ENCODE data around the gene MCF2L2. TPM values are rescaled to one million over a fixed set of nuclear protein-coding genes. Genes with fewer than 3 reads are reported as not detected.

MCF2L2 gene
- total RNA-seq, 3 donors from 2014 or later (not counting 1 experiment from before 2014, with no cell fraction given), result 2.2 to 4.9 (median 2.7) TPM

DNA sequence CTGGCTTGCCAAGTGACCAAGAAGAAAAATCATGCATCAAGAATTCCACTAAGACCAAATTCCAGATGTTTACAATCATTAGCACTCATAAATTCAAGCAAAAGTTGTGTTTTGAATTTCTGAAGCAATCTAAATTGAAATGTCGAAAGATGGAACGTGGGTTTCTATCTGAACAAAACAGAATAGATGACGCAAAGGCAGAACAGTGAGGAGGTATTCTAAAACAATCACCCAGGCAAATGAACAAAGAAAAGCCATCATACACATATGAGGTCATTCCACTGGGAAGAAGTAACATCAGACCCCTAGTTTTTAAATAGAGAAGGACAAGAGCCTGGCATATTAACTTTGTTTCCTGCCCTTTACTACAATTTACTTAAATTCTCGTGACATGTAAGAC lies 58.0 kb downstream of the MCF2L2 start:
- Histone ChIP-seq H3K4me1 (ENCODE audit: control insufficient read depth, insufficient read depth, low read length) (no peaks in the 10 kb centered on the region), H3K9me3 (ENCODE audit: control insufficient read depth, insufficient read depth, low read length) (no peaks in the 10 kb centered on the region), H3K36me3 (ENCODE audit: control insufficient read depth, insufficient read depth, low read length) (no peaks in the 10 kb centered on the region), H3K27me3 (ENCODE audit: control insufficient read depth, insufficient read depth, low read length) (no peaks in the 10 kb centered on the region), H3K4me3 (ENCODE audit: low read length) (no peak overlapping the region), H3K27ac (ENCODE audit: low read length) (no peak overlapping the region)
- no peak overlapping the region for H3K27ac Mint-ChIP-seq
- no peak overlapping the region for H3K4me3 Mint-ChIP-seq
- peaks cover 0 to 4% of the 10 kb centered on the region in 2 donors for H3K27me3 Mint-ChIP-seq (ENCODE audit: low read depth in 2 of 2)
- no peaks in the 10 kb centered on the region for H3K9me3 Mint-ChIP-seq
- H3K36me3 Mint-ChIP-seq, result no peaks in the 10 kb centered on the region
- ATAC-seq (no peak), DNase-seq (no peak)
- intact Hi-C loops (cut with micrococcal nuclease), result no loop called here
- WGBS (ENCODE audit: insufficient coverage), result over 99% methylated on average over 4 of the region's 4 CpGs
- TF ChIP-seq, protein P1, sequence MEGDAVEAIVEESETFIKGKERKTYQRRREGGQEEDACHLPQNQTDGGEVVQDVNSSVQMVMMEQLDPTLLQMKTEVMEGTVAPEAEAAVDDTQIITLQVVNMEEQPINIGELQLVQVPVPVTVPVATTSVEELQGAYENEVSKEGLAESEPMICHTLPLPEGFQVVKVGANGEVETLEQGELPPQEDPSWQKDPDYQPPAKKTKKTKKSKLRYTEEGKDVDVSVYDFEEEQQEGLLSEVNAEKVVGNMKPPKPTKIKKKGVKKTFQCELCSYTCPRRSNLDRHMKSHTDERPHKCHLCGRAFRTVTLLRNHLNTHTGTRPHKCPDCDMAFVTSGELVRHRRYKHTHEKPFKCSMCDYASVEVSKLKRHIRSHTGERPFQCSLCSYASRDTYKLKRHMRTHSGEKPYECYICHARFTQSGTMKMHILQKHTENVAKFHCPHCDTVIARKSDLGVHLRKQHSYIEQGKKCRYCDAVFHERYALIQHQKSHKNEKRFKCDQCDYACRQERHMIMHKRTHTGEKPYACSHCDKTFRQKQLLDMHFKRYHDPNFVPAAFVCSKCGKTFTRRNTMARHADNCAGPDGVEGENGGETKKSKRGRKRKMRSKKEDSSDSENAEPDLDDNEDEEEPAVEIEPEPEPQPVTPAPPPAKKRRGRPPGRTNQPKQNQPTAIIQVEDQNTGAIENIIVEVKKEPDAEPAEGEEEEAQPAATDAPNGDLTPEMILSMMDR (IDR thresholded peaks at IDR 0.05), result no peak
- H3K4me1 Mint-ChIP-seq, result no peaks in the 10 kb centered on the region

DNA sequence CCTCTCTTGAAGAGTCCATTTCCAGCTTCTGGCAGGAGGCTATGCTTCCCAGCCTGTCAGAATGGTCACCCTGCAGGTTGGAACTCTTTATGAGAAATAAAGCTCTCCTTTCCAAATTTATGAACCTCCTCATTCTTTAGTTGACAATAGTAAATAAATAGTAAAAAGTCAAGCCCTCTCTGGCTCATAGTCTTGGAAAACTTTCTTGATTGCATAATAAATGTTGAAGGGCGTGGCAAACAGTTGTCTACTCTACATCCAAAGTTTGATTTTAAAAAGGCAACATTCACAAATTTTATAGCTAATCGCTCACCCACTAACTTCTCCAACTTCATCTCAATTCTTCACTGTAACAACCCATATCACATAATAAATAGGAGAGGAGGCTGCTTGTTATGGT lies 58.8 kb downstream of the MCF2L2 start:
- no peak for DNase-seq
- WGBS (ENCODE audit: insufficient coverage), result 86% methylated on average over 1 of the region's 2 CpGs
- TF ChIP-seq, protein P1 (IDR thresholded peaks at IDR 0.05), result no peak
- Mint-ChIP-seq H3K4me1 (no peaks in the 10 kb centered on the region), H3K36me3 (no peaks in the 10 kb centered on the region), H3K27me3 (ENCODE audit: low read depth in 2 of 2) (peaks cover 0 to 4% of the 10 kb centered on the region in 2 donors), H3K4me3 (no peak overlapping the region), H3K9me3 (no peaks in the 10 kb centered on the region), H3K27ac (no peak overlapping the region)
- no peaks in the 10 kb centered on the region for H3K36me3 ChIP-seq (ENCODE audit: control insufficient read depth, insufficient read depth, low read length)
- intact Hi-C loops (cut with micrococcal nuclease), result no loop called here
- no peak for ATAC-seq
- H3K4me3 ChIP-seq (ENCODE audit: low read length), result no peak overlapping the region
- no peaks in the 10 kb centered on the region for H3K9me3 ChIP-seq (ENCODE audit: control insufficient read depth, insufficient read depth, low read length)
- no peaks in the 10 kb centered on the region for H3K4me1 ChIP-seq (ENCODE audit: control insufficient read depth, insufficient read depth, low read length)
- H3K27ac ChIP-seq (ENCODE audit: low read length), result no peak overlapping the region
- no peaks in the 10 kb centered on the region for H3K27me3 ChIP-seq (ENCODE audit: control insufficient read depth, insufficient read depth, low read length)

DNA sequence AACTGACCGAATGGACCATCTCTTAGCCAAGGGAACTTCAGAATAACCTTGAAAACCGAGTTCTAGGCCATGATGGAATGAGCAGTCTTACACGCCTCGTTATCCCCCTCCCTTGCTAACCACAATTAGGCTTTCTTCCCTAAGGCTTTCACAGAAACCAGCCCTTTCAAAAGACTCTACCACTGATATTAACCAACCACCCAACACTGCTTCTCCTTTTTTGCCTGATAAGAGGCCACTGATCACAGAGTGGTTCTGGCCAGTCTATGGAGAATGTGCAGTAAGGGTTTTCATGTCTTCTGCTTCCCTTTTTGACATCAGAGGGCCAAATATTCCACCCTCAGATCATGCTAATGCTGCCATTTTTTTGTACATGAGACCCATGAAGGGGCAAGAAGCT lies 59.3 kb downstream of the MCF2L2 start:
- Histone ChIP-seq H3K27ac (ENCODE audit: low read length) (no peak overlapping the region), H3K9me3 (ENCODE audit: control insufficient read depth, insufficient read depth, low read length) (no peaks in the 10 kb centered on the region), H3K36me3 (ENCODE audit: control insufficient read depth, insufficient read depth, low read length) (no peaks in the 10 kb centered on the region), H3K4me1 (ENCODE audit: control insufficient read depth, insufficient read depth, low read length) (no peaks in the 10 kb centered on the region), H3K27me3 (ENCODE audit: control insufficient read depth, insufficient read depth, low read length) (no peaks in the 10 kb centered on the region), H3K4me3 (ENCODE audit: low read length) (no peak overlapping the region)
- H3K9me3 Mint-ChIP-seq, result no peaks in the 10 kb centered on the region
- WGBS (ENCODE audit: insufficient coverage), result 79% methylated on average over 4 of the region's 4 CpGs
- DNase-seq (no peak), ATAC-seq (peak in 1 of 3 donors; percentile 70)
- TF ChIP-seq, protein P1 (IDR thresholded peaks at IDR 0.05), result no peak
- no peaks in the 10 kb centered on the region for H3K4me1 Mint-ChIP-seq
- intact Hi-C loops (cut with micrococcal nuclease), result no loop called here
- no peak overlapping the region for H3K4me3 Mint-ChIP-seq
- no peak overlapping the region for H3K27ac Mint-ChIP-seq
- no peaks in the 10 kb centered on the region for H3K36me3 Mint-ChIP-seq
- H3K27me3 Mint-ChIP-seq (ENCODE audit: low read depth in 2 of 2), result peaks cover 0 to 4% of the 10 kb centered on the region in 2 donors

DNA sequence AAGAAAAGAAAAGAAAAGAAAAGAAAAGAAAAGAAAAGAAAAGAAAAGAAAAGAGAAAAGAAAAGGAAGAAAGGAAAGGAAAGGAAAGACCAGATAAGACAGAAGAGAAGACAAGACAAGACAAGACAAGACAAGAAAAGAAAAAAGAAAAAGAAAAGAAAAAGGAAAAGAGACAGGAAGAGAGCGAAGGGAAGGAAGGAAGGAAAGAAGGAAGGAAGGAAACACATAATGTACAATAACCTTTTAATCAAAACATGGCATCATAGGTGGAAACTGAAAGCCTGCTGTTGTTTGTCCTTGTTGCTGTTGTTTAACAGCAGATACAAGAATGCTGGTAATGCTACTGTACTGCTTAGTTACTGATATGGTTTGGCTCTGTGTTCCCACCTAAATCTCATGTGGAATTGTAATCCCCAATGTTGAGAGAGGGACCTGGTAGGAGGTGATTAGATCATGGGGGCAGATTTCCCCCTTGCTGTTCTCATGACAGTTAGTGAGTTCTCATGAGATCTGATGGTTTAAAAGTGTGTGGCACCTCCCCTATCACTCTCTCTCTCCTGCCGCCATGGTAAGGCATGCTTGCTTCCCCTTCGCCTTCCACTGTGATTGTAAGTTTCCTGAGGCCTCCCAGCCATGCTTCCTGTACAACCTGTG lies 67.3 kb downstream of the MCF2L2 start:
- H3K27me3 Mint-ChIP-seq (ENCODE audit: low read depth in 2 of 2), result peaks cover 0 to 11% of the 10 kb centered on the region in 2 donors
- Histone ChIP-seq H3K9me3 (ENCODE audit: control insufficient read depth, insufficient read depth, low read length) (no peaks in the 10 kb centered on the region), H3K27me3 (ENCODE audit: control insufficient read depth, insufficient read depth, low read length) (no peaks in the 10 kb centered on the region), H3K36me3 (ENCODE audit: control insufficient read depth, insufficient read depth, low read length) (no peaks in the 10 kb centered on the region), H3K4me1 (ENCODE audit: control insufficient read depth, insufficient read depth, low read length) (no peaks in the 10 kb centered on the region), H3K27ac (ENCODE audit: low read length) (no peak overlapping the region), H3K4me3 (ENCODE audit: low read length) (no peak overlapping the region)
- TF ChIP-seq, protein P1 (IDR thresholded peaks at IDR 0.05), result no peak
- no peak overlapping the region for H3K4me3 Mint-ChIP-seq
- intact Hi-C loops (cut with micrococcal nuclease), result no loop called here
- DNase-seq (no peak), ATAC-seq (no peak)
- 86% methylated on average over 2 of the region's 3 CpGs for WGBS (ENCODE audit: insufficient coverage)
- H3K4me1 Mint-ChIP-seq, result no peaks in the 10 kb centered on the region
- H3K36me3 Mint-ChIP-seq, result no peaks in the 10 kb centered on the region
- H3K9me3 Mint-ChIP-seq, result no peaks in the 10 kb centered on the region
- no peak overlapping the region for H3K27ac Mint-ChIP-seq

Measured in natural killer cell (primary cell).